Stomach (tissue), 4 donors: ENCODE measurements around the gene MFNG.

Source experiments
- CTCF ChIP-seq, 7 experiments: fragments of 450-650 bp in 4 of 7; fragments of 200-600 bp in 3 of 7; sonication (generic) in 3 of 7; IDR thresholded peaks; one replicate each; pipeline ENCODE4 v1.5.1; 2016 to 2019; ENCODE audit warnings: antibody characterized with exemption in 7 of 7, control low read depth in 2 of 7, mild to moderate bottlenecking in 1 of 7
- EP300 ChIP-seq: sonication (generic); formaldehyde crosslinking; IDR thresholded peaks from one replicate; pipeline ENCODE4 v1.6.1; 2017; ENCODE audit warnings: antibody characterized with exemption
- POLR2A ChIP-seq, 4 donors: fragments of 450-650 bp; IDR thresholded peaks; one replicate each; pipeline ENCODE4 v1.6.1; 2016; ENCODE audit warnings: antibody characterized with exemption in 4 of 4, control low read depth in 2 of 4, mild to moderate bottlenecking in 1 of 4, moderate library complexity in 1 of 4
- POLR2AphosphoS5 ChIP-seq, 3 donors: sonication (generic); formaldehyde crosslinking; IDR thresholded peaks; one replicate each; pipeline ENCODE4 v1.6.1; 2016; ENCODE audit warnings: antibody characterized with exemption in 3 of 3

GRCh38 chr22:37443977-37444376 is 42.2 kb downstream of the MFNG start:
- TF ChIP-seq POLR2AphosphoS5 (IDR thresholded peaks at IDR 0.05) (no peak), POLR2A (IDR thresholded peaks at IDR 0.05) (no peak), CTCF (IDR thresholded peaks at IDR 0.05) (no peak), EP300 (no peak)
